T-cell (primary cell): ENCODE data around the gene ZCCHC14. TPM values are rescaled to one million over a fixed set of nuclear protein-coding genes. Genes with fewer than 3 reads are reported as not detected.

ENCODE experiments used
- ATAC-seq, 4 experiments: fragments of 200-7000 bp in 3 of 4; fragments of 150-1000 bp in 1 of 4; cut with Tn5 transposase; replicated peaks in 1 of 4; 1 replicate in 3 of 4; 2 replicates in 1 of 4; pipeline ENCODE4 v1.10.0; 2021; ENCODE audit warnings: moderate library complexity in 3 of 4, mild to moderate bottlenecking in 2 of 4, moderate number of reproducible peaks in 1 of 4
- CTCF ChIA-PET, 2 donors: fragments of 300-600 bp; sonication (Branson Sonifier 250); formaldehyde crosslinking; loops; one replicate each; lab custom pipeline; 2022; ENCODE audit warnings: antibody characterized with exemption in 2 of 2; lab: Charles Lee
- POLR2A ChIA-PET, 2 donors: fragments of 300-600 bp; sonication (Branson Sonifier 250); formaldehyde crosslinking; loops; one replicate each; lab custom pipeline; 2022; ENCODE audit warnings: antibody characterized with exemption in 2 of 2; lab: Charles Lee
- DNase-seq, 35 experiments: peaks; one replicate each; pipeline versions ENCODE4 v3.0.0 to v3.0.0-alpha.2; 2013 to 2023
- H3K27ac ChIP-seq: one replicate; pipeline ENCODE4 v1.5.1; 2013; ENCODE audit warnings: low read length
- H3K27me3 ChIP-seq, 2 experiments: replicated peaks in 1 of 2; 1 replicate in 1 of 2; 2 replicates in 1 of 2; pipeline versions ENCODE4 v1.6.1 to v1.7.0; 2013; ENCODE audit warnings: low read length in 1 of 2, mixed read lengths in 1 of 2; ENCODE audit not compliant: control insufficient read depth in 2 of 2, insufficient read depth in 2 of 2; ENCODE audit errors: extremely low read depth in 1 of 2
- H3K36me3 ChIP-seq, 2 donors: 1 replicate in 1 of 2; 2 replicates in 1 of 2; pipeline versions ENCODE4 v1.6.1 to v1.7.0; 2013; ENCODE audit warnings: low read length in 1 of 2; ENCODE audit not compliant: control insufficient read depth in 2 of 2, insufficient read depth in 1 of 2; ENCODE audit errors: extremely low read depth in 1 of 2
- H3K4me1 ChIP-seq, 2 experiments: 1 replicate in 1 of 2; 2 replicates in 1 of 2; pipeline versions ENCODE4 v1.6.1 to v1.7.0; 2013; ENCODE audit warnings: low read length in 2 of 2, mixed read lengths in 1 of 2; ENCODE audit not compliant: insufficient read depth in 2 of 2, control insufficient read depth in 1 of 2; ENCODE audit errors: extremely low read depth in 1 of 2
- H3K4me3 ChIP-seq, 2 donors: 1 replicate in 1 of 2; 2 replicates in 1 of 2; pipeline versions ENCODE4 v1.5.1 to v1.7.0; 2013; ENCODE audit warnings: mild to moderate bottlenecking in 2 of 2, low read length in 1 of 2, moderate library complexity in 1 of 2; ENCODE audit not compliant: control insufficient read depth in 1 of 2; ENCODE audit errors: extremely low read depth in 1 of 2
- H3K9me3 ChIP-seq: 2 replicates; pipeline ENCODE4 v1.7.0; 2013
- H3K27ac Mint-ChIP-seq, 2 donors: one replicate each; pipeline ENCODE4 v1.8.0; 2020 to 2021; ENCODE audit warnings: mild to moderate bottlenecking in 2 of 2, mixed read lengths in 2 of 2
- H3K27me3 Mint-ChIP-seq, 2 donors: one replicate each; pipeline ENCODE4 v1.8.0; 2021 to 2022; ENCODE audit warnings: mixed read lengths in 2 of 2
- H3K36me3 Mint-ChIP-seq: one replicate; pipeline ENCODE4 v1.8.0; 2021; ENCODE audit warnings: mixed read lengths
- H3K4me1 Mint-ChIP-seq, 3 donors: one replicate each; pipeline ENCODE4 v1.8.0; 2020 to 2022; ENCODE audit warnings: mixed read lengths in 3 of 3, mild to moderate bottlenecking in 1 of 3
- H3K4me3 Mint-ChIP-seq, 3 donors: one replicate each; pipeline ENCODE4 v1.8.0; 2020 to 2022; ENCODE audit warnings: mild to moderate bottlenecking in 3 of 3, mixed read lengths in 3 of 3, moderate library complexity in 3 of 3
- H3K9me3 Mint-ChIP-seq, 3 donors: one replicate each; pipeline ENCODE4 v1.8.0; 2020 to 2022; ENCODE audit warnings: mixed read lengths in 3 of 3
- WGBS: methylation state at CpG from one replicate; pipeline ENCODE4 v1.1.5; 2013; ENCODE audit warnings: missing lambda C conversion rate; ENCODE audit not compliant: insufficient coverage; 5-methylcytosine and 5-hydroxymethylcytosine counted together
- total RNA-seq, 35 experiments: library from RNA in 6 of 35; stranded (reverse) in 6 of 35; fragments of 120-200 nt in 1 of 35; gene quantifications; one replicate each; pipeline versions ENCODE4 v1.2.1 to v1.2.4 and lab custom pipeline; 2013 to 2026

Gene ZCCHC14
- total RNA-seq, 5 donors from 2014 or later (not counting 1 experiment from before 2014, with no cell fraction given): 23.7 to 32.6 (median 27.3) TPM

- H3K27ac Mint-ChIP-seq: no peak overlapping the region
- H3K9me3 Mint-ChIP-seq: no peaks in the 10 kb centered on the region
- no peak overlapping the region for H3K4me3 ChIP-seq
- no peaks in the 10 kb centered on the region for H3K27me3 ChIP-seq
- H3K9me3 ChIP-seq: no peaks in the 10 kb centered on the region
- H3K36me3 Mint-ChIP-seq: peaks cover 30% of the 10 kb centered on the region
- no peak overlapping the region for H3K4me3 Mint-ChIP-seq
- H3K27me3 Mint-ChIP-seq: no peaks in the 10 kb centered on the region
- ChIA-PET CTCF (interaction anchor here (0.7 to 1.2 kb wide), 3 partner anchors 51 to 230 kb away, joined by 3 to 5 read pairs (median 3); no protein-coding TSS in a partner anchor), POLR2A (no interaction called here)
- H3K4me1 Mint-ChIP-seq: peaks cover 0 to 6% (median 3%) of the 10 kb centered on the region in 3 donors
- 90% methylated on average over 15 of the region's 19 CpGs for WGBS
- peaks cover 2 to 59% of the 10 kb centered on the region in 2 donors for H3K36me3 ChIP-seq
- no peak for DNase-seq
- no peak overlapping the region for H3K27ac ChIP-seq
- ATAC-seq: no peak
- no peaks in the 10 kb centered on the region for H3K4me1 ChIP-seq
These were observed 87.8 kb downstream of the ZCCHC14 start for GRCh38 chr16:87404764-87405625.

- peaks cover 10 to 34% of the 10 kb centered on the region in 2 experiments for H3K4me1 ChIP-seq
- ChIA-PET CTCF (interaction anchor here (0.7 to 2.3 kb wide), 5 partner anchors 12 to 78 kb away, joined by 3 to 28 read pairs (median 5); partner anchors contain the start of genes C16orf95 (in 1 of the 2) and FBXO31 (in 1 of the 2)), POLR2A (interaction anchor here in 1 of 2 donors (0.7 kb wide), 1 partner anchor 241 kb away, joined by 3 read pairs; no protein-coding TSS in a partner anchor)
- H3K9me3 ChIP-seq: no peaks in the 10 kb centered on the region
- ATAC-seq (no peak), DNase-seq (no peak)
- peaks cover 0 to 17% of the 10 kb centered on the region in 2 donors for H3K36me3 ChIP-seq
- 95% methylated on average over 2 of the region's 7 CpGs for WGBS
- H3K4me3 ChIP-seq: no peak overlapping the region
- no peaks in the 10 kb centered on the region for H3K27me3 ChIP-seq
- Mint-ChIP-seq H3K9me3 (no peaks in the 10 kb centered on the region), H3K27ac (no peak overlapping the region), H3K27me3 (no peaks in the 10 kb centered on the region), H3K4me1 (peaks cover 44 to 53% (median 47%) of the 10 kb centered on the region in 3 donors), H3K36me3 (peaks cover 11% of the 10 kb centered on the region), H3K4me3 (peak overlapping the region in 2 of 3 donors; percentile 30 to 37)
- H3K27ac ChIP-seq: no peak overlapping the region
These were observed 97.5 kb downstream of the ZCCHC14 start for GRCh38 chr16:87395181-87395842.

- peaks cover 44 to 56% (median 53%) of the 10 kb centered on the region in 3 donors for H3K4me1 Mint-ChIP-seq
- ATAC-seq: no peak
- Histone ChIP-seq H3K9me3 (no peaks in the 10 kb centered on the region), H3K4me1 (peaks cover 13 to 34% of the 10 kb centered on the region in 2 experiments), H3K36me3 (peaks cover 0 to 8% of the 10 kb centered on the region in 2 donors), H3K27ac (peak overlapping the region; percentile 33), H3K4me3 (peak overlapping the region in 1 of 2 donors; percentile 62), H3K27me3 (no peaks in the 10 kb centered on the region)
- WGBS: 80% methylated on average over 1 of the region's 6 CpGs
- peak overlapping the region; percentile 92 to 93 for H3K27ac Mint-ChIP-seq
- CTCF ChIA-PET: interaction anchor here in 1 of 2 donors (0.6 to 2.3 kb wide), 7 partner anchors 9 to 76 kb away, joined by 3 to 28 read pairs (median 5); partner anchors contain the start of genes C16orf95 and FBXO31
- peak overlapping the region; percentile 89 to 93 (median 93) for H3K4me3 Mint-ChIP-seq
- no peaks in the 10 kb centered on the region for H3K27me3 Mint-ChIP-seq
- H3K9me3 Mint-ChIP-seq: no peaks in the 10 kb centered on the region
- POLR2A ChIA-PET: interaction anchor here in 1 of 2 donors (0.6 to 2.5 kb wide), 2 partner anchors 9 to 11 kb away, joined by 3 to 11 read pairs; partner anchors contain the start of gene FBXO31
- DNase-seq: no peak
- peaks cover 6% of the 10 kb centered on the region for H3K36me3 Mint-ChIP-seq
These were observed 99.2 kb downstream of the ZCCHC14 start for GRCh38 chr16:87393680-87394055.

GRCh38 chr16:87392821-87393679, 99.8 kb downstream of the ZCCHC14 start:
- H3K9me3 Mint-ChIP-seq: no peaks in the 10 kb centered on the region
- H3K27ac Mint-ChIP-seq: peak overlapping the region; percentile 92 to 93
- H3K4me3 ChIP-seq: peak overlapping the region; percentile 52 to 62
- no peaks in the 10 kb centered on the region for H3K27me3 Mint-ChIP-seq
- no peaks in the 10 kb centered on the region for H3K27me3 ChIP-seq
- H3K4me1 ChIP-seq: peaks cover 17 to 37% of the 10 kb centered on the region in 2 experiments
- ChIA-PET POLR2A (interaction anchor here (0.6 to 2.5 kb wide), 3 partner anchors 10 to 375 kb away, joined by 3 to 11 read pairs (median 3); partner anchors contain the start of gene FBXO31 (in 2 of the 2)), CTCF (interaction anchor here in 1 of 2 donors (0.6 to 2.3 kb wide), 3 partner anchors 10 to 76 kb away, joined by 3 to 10 read pairs (median 9); partner anchors contain the start of genes C16orf95 and FBXO31)
- peak overlapping the region; percentile 89 to 93 (median 93) for H3K4me3 Mint-ChIP-seq
- no peaks in the 10 kb centered on the region for H3K9me3 ChIP-seq
- WGBS: 1% methylated on average over 45 of the region's 53 CpGs
- ATAC-seq: no peak
- H3K36me3 ChIP-seq: peaks cover 0 to 4% of the 10 kb centered on the region in 2 donors
- peak in 21 of 35 experiments; percentile 9 to 51 (median 22) for DNase-seq
- H3K36me3 Mint-ChIP-seq: peaks cover 6% of the 10 kb centered on the region
- H3K4me1 Mint-ChIP-seq: peaks cover 45 to 56% (median 54%) of the 10 kb centered on the region in 3 donors
- peak overlapping the region; percentile 33 for H3K27ac ChIP-seq

- DNase-seq (peak; percentile 87 to 100 (median 97)), ATAC-seq (peak; percentile 73 to 80 (median 76))
- Histone ChIP-seq H3K4me1 (peaks cover 23 to 46% of the 10 kb centered on the region in 2 experiments), H3K4me3 (peak within 1 kb of the TSS; percentile 52 to 62), H3K27ac (peak within 1 kb of the TSS; percentile 43), H3K9me3 (no peaks in the 10 kb centered on the region), H3K27me3 (no peaks in the 10 kb centered on the region), H3K36me3 (peaks cover 0 to 4% of the 10 kb centered on the region in 2 donors)
- ChIA-PET CTCF (no interaction called here), POLR2A (interaction anchor here (1.1 to 2.5 kb wide), 2 partner anchors 9 kb away, joined by 3 to 11 read pairs; partner anchors contain the start of gene FBXO31 (in 2 of the 2))
- Mint-ChIP-seq H3K36me3 (peaks cover 6% of the 10 kb centered on the region), H3K4me1 (peaks cover 51 to 60% (median 59%) of the 10 kb centered on the region in 3 donors), H3K27ac (peak within 1 kb of the TSS; percentile 93 to 95), H3K27me3 (no peaks in the 10 kb centered on the region), H3K9me3 (no peaks in the 10 kb centered on the region), H3K4me3 (peak within 1 kb of the TSS; percentile 89 to 93 (median 93))
- under 1% methylated on average over 112 of the region's 113 CpGs for WGBS
These were observed 100.6 kb downstream of the ZCCHC14 start, which contains the start of gene MAP1LC3B for GRCh38 chr16:87391950-87392820. MAP1LC3B (plus strand) TSS chr16:87392336; CDS start chr16:87392428, 92 bp downstream.
